HG03139 (cell line): ENCODE data around the gene HMGXB4.

Source experiments
- ATAC-seq: cut with Tn5 transposase; IDR thresholded peaks from one replicate; pipeline ENCODE4 v1.9.1; 2021; ENCODE audit not compliant: unreplicated experiment

Gene HMGXB4

DNA sequence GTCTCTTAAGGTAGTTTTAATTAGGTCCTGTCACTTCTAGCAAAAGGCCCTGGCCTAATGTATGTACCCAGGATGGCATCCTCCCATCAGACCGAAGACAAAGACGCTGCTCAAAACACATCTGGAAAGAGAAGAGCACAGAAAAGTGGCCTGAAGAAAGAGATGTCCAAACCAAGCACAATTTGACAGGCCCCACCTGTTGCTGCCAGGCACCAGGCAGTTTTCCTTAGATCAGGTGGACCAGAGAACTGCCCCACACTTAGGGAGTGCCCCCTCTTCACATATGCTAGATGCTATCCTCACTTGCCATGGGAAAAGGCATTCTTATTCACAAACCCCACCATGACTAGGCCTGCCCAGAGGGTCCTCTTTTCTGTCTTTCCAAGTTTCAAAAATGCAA lies 3.3 kb upstream of the HMGXB4 start:
- no peak for ATAC-seq

DNA sequence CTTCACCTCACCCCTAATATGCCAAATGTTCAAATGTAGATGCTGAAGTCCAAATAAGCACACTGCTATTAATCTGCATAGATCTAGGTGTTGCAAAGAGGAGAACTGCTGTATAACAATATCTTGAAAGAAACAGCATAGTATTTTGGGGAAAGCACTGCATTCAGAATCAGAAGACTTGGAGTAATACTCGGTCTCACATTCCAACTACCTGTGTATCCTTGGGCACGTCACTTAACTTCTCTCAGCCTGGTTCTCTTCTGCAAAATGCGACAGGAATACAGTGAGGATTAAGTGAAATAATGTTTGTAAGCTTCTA lies 332 bp upstream of the HMGXB4 start:
- ATAC-seq, result peak; percentile 9

DNA sequence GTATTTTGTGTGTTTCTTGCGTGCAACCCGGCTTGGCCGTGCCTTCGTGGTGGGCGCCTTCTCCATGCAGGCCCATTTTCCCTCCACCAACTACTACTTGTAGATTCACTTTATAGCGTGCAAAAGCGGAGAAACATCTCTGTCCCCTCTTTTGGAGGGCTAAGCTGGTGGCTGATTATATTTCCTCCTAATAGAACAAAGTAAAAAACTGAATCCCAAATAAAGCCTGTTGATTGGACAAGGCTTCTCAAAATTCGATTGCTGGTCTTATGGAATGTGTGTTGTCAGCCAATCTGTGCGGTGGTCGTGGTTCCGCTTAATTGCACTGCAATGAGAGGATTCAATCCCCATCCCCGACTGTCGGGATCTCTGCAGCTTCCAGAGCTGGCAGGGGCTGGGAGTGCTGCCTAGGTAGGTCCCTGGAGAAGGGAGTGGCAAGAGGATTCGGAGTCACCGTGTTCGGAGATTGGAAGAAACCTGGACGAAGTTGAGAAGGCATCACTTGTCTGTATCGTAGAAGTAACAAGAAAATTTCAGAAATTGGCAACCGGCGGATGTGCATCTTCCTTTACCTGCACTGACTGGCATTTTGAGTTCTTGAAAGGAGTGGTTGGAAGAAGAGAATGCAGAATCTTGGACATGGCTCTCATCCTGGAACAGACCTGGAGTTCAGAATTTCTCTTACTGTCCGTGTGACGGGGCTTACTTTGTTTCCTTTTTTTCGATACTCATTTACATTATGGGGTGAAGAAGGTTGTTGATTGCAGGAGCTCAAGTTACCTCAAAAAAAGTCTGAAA lies 1.1 kb downstream of the HMGXB4 start:
- ATAC-seq, result no peak

DNA sequence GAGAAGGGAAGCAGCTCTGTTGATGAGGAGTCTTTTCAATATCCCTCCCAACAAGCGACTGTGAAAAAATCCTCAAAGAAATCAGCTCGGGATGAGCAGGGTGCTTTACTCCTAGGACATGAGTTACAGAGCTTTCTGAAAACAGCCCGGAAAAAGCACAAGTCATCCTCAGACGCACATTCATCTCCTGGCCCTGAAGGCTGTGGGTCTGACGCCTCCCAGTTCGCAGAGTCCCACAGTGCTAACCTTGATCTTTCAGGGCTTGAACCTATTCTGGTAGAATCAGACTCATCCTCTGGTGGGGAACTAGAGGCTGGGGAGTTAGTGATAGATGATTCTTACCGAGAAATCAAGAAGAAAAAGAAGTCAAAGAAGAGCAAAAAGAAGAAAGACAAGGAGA lies 7.7 kb downstream of the HMGXB4 start:
- ATAC-seq, result no peak

DNA sequence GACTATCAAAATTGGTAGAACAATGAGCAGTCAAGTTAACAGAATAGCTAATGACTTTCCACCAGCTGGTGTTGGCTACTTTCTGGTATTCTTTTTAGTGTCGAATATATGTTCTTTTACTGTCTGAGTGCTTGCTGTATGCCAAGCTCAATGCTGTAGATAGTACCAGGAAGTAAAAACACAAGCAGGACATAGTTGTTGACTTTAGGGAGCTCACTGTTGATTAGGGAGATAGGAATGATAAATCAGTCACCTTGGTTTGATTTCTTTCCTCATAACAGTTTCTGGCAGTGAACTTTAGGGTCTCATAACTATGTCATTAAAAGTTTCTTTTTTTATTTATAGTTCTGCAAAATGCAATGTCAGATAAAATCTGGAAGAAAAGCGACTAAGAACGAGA lies 9.0 kb downstream of the HMGXB4 start:
- no peak for ATAC-seq

DNA sequence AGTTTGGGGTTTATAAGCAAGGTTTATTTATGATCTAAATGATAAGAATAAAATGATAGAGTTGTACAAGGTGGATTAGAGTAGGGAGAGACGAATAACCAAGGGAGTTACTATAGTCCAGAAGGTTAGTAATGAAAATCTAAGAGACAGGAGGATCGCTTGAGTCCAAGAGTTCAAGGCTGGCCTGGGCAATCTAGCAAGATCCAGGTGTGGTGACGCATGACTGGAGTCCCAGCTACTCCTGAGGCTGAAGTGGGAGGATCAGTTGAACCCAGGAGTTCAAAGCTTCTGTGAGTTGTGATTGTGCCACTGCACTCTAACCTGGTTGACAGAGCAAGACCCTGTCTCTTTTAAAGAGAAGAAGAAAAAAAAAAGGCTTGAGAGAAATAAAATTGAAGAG lies 12.3 kb downstream of the HMGXB4 start:
- no peak for ATAC-seq

DNA sequence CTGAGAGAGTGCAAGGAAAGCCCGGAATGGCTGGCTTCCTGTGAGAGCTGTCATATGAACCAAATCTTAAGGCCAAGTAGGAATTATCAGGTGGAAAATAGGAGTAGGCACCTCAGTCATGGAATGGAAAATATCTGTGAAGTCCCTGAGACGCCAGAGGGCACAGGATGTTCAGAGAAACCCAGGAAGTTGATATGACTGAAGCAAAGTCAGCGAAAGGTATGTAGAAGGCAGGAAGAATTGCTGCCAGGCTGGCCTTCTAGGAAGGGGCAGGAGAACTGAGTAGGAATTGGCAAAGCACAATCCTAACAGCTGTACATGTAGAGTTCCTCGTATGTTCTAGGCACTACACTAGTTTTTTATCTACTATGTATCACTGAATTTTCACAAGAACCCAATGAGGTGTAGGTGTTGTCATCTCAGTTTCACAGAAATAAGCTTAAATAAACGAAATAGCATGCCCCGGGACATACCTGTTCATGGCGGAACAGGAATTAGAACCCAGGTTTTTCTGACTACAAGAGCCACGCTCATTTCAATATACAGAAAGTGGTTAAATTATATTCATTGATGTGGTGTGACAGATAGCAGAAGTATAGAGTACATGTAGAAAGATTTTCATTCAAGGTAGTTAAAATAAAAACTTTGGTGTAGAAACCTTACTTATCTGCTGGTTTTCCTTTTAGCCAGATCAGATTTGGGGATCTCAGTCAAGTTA lies 17.0 kb downstream of the HMGXB4 start:
- no peak for ATAC-seq

DNA sequence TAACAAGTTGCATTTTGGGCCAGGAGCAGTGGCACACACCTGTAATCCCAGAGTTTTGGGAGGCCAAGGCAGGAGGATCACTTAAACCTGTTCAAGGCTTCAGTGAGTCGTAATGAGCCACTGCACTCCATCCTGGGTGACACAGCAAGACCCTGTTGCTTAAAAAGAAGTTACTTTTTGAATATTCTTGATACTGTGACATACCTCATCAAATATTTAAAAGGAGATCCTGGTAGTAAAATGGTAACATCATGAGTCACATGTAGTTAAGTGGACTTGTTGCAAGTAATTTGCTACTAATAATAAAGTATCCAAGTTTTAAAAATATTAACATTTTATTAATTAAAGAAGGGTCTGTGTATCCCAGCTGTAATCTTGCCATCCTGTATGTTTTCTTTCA lies 18.3 kb downstream of the HMGXB4 start:
- ATAC-seq, result no peak

DNA sequence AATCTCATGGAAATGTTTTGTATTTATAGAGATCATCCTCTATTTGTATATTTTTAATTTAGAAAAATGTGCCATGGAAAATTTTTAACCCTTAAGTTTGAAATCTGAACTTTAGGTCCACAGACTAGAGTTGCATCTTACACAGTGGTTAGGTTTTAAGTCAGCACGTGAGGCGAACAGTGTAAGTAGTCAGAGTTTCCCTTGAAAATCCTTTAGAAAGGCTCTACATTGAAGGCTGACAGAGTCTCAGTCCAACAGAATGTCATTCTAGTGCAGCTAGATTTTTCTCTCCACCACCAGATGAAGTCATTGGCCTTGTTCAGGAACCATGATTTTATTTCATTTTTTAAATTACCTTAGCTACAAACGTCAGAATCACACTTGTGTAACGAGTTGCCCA lies 18.7 kb downstream of the HMGXB4 start:
- no peak for ATAC-seq

DNA sequence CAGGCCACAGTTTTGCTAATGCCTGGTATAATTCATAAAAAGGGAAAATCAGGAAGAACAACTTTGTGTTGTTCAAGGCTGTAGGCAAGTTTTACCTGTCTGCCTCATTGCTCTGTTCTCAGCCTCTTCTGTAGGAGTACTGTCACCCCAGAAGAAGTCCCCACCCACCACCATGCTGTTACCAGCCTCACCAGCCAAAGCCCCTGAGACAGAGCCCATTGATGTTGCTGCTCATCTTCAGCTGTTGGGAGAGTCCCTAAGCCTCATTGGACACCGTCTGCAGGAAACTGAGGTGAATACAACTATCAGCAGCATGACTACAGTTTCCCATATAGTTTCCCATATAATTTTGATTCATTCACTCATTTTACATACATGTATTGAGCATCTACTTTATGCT lies 30.8 kb downstream of the HMGXB4 start:
- no peak for ATAC-seq

DNA sequence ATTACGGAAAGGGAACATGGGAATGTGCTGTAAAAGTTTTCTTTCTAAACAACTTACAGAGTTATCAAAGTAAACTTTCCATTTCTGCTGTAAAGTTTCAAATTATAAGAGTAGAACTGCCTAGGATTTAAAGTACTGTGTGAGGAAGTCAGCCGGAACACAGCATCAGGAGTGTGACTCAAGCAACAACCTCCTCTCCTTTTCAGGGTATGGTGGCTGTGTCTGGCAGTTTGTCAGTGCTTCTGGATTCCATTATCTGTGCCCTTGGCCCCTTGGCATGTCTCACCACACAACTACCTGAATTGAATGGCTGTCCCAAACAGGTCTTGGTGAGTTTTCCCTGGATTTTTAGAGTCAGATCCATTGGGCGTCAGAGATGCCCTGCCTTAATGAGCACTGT lies 35.5 kb downstream of the HMGXB4 start:
- ATAC-seq, result no peak

DNA sequence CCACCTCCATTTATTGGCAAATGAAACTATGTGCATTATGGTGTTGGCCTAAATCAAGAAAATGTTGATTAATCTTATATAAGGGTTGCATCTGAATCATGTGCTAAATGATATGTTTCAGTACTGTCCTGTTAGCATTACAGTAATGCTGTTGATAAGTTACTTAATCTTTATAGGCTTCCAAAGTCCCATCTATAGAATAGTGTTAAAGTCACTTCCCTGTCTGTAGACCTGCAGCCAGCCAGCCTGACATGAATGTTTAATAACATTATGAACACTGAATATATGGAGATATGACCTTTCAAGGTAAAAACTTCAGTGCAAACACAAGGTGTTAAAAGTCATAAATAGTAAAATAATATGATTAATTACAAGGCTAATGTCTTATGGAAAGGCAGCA lies 38.8 kb downstream of the HMGXB4 start:
- ATAC-seq, result no peak

DNA sequence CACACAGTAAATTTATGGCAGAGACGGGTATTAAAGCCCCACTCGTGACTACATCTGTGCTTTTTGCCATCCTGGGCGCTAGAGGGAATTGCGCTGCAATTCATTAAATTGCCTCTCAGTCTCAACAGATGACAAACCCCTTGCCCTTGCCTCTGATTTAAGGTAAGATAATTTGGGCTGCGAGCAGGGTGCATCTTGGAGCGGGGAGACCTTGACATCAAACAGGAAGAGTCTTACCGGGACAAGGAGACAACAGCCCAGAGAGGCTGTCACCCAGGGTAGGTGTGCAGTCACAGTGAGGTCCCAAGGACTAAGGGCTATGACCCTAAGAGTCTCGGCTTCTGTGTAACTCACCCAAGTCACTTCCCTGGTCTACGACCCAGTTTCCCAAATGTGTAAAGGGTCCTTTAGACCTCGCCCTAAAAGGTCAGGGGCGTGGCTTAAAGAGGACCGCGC lies 42.0 kb downstream of the HMGXB4 start:
- peak; percentile 2 for ATAC-seq

DNA sequence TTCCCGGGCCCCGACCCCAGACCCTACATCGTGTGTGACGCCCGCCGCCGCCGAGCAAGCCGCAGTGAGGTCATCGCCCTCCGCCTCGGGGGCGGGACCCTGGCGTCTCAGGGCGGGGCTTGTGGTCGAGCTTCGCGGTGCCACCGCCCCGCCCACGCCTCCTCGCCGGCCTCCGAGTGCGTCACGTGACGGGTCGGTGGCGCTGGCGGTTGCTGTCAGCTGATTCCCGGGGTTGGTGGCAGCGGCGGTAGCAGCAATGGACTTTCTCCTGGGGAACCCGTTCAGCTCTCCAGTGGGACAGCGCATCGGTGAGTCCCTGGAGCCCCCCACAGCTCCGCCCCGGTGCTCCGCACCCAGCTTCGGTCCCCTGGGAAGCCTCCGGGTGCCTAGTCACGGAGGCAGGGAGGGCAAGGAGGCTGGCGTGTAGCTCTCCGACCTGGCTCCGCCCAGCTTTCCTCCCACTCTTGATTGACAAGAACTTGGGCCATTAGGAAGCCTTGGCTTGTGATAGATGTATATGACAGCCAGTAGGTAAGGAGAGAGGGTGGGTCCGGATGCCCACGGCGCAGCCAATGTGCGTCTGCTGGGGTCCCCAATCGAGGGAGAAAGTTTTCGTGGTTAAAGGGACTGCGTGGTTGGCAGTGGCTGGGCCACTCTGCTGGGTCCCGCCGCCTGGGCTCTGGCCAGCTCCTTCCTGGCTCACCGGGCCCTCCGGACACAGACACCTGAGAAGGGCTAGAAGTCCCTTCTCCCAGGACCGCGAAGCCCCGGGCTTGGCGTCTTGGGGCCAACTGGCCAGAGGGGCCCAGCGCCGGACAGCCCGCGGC lies 42.6 kb downstream of the HMGXB4 start, which contains the start of gene TOM1:
TSS of gene TOM1 (plus strand) at position 222 of the 827 bp plus-strand sequence. CDS start at position 257, 35 bp downstream.
- peak; percentile 94 for ATAC-seq

DNA sequence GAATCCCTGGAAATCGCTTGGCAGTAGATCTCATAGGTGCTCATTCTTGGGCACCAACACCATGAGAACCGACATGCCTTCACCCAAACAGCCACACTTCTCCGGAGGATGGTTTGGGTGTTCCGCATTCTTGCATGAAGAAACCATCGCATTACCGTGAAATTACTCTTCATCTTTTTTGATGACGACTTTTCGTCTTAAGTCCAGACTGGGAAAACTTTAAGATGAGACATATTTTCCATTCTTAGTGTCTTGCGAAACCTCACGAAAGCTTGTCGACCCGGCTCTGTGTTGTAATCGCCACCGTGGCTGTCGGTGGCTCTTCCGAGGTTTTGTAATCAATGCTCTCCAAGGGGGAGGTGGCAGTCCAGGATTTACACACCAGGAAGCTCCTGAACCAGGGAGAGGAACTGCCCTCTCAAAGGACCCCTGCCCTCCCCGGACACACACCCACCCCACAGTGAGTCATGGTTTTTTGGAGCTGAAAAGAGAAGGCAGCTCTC lies 44.1 kb downstream of the HMGXB4 start:
- ATAC-seq, result no peak

DNA sequence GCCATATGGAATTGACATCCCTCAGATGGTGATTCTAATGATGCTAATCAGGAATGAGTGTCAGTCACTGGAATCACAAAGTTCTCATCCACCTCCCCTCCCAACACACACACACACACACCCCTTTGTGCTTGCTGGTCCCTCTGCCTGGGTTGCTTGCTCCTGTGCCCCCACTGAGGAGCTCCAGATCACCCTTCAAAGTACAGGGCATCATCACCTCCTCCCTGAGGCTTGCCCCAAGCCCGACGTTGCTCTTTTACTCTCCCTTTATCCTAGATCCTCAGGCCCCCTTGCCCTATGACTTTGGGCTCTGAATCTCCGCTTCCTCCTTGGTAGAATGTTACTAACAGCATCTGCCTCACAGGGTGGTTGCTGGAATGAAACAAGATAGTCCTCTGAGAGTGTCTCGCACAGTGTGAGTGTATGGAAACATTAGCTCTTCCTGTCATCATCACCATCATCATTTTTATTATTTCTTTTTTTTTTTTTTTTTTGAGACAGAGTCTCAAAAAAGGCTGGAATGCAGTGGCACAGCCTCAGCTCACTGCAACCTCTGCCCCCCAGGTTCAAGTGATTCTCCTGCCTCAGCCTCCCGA lies 45.8 kb downstream of the HMGXB4 start:
- no peak for ATAC-seq

DNA sequence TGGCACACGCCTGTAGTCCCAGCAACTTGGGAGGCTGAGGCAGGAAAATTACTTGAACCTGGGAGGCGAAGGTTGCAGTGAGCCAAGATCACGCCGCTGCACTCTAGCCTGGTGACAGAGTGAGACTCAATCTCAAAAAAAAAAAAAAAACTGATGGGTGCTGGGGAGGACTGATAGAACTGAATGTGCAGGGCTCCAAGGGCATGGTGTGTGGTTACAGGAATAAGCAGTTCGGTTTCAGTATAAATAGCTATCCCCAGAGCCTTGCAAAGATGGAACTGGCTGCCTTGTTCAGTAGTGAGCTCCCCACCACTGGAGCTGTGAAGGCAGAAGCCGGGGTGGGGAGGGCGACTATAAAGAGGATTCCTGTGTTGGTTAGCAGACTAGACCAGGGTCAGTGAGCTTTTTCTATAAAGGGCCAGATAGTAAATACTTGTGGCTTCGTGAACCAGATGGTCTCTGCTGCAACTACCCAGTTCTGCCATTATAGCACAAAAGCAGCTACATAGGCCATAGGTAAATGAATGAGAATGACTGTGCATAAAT lies 48.3 kb downstream of the HMGXB4 start:
- ATAC-seq, result no peak

DNA sequence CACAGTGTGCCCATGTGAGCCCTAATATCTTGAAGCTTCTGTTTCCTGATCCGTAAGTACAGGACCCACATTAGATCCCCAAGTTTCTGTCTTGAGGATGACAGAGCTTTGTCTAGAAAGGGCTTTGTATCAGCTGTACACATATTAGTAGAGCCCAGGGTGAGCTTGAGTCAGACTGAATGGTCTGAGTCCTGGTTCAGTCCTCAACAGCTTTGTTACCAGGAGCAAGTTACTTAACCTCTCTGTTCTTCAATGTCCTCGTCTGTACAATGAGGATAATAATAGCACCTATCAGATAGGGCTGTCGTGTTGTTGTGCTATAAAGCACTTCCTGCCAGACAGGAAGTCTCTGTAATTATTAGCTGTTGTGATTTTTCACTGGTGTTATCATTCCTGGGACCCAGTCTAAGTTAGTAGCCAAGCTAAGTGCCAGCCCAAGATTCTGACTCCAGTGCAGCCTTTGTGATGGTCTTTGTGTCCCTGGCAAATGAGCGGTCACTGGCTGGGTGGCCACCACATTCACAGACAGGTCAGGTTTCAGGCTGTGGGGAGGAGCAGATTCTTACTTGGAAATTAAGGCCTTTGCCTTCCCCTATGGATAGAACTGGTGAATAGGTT lies 49.2 kb downstream of the HMGXB4 start:
- ATAC-seq, result no peak

DNA sequence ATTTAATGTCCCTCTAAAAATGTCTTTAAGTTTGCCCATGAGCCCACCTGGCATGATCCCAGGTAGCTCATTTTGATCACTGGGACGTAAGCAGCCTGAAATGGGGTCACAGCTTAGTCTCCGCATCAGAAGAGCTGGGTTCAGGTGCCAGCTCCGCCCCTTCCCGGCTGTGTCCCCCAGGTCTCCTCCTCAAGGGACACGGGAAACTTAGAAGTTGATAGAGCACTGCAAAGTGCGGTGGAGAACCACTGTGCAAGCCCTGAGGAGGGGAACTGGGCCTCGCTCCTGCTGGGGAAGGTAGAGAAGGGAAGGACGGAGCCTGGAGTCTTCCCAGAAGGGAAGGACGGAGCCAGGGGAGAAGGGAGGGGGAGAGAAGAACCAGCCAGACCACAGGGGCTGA lies 50.1 kb downstream of the HMGXB4 start:
- no peak for ATAC-seq

DNA sequence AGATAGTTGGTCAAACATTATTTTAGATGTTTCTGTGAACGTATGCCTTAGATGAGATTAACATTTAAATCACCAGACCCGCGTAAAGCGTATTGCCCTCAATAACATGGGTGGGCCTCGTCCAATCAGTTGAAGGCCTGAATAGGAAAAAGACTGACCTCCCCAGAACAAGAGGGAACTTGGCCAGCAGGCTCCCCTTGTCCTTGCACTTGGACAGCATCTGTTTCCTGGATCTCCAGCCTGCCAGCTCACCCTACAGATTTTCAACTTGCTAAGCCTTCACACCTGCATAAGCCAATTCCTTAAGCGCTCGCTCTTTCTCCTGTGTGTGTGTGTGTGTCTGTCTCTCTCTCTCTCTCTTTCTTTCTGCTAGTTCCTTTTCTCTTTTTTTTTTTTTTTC lies 50.6 kb downstream of the HMGXB4 start:
- no peak for ATAC-seq
